ENCODE results near the gene TMEM203. TPM values are rescaled to one million over a fixed set of nuclear protein-coding genes. Genes with fewer than 3 reads are reported as not detected.

The TMEM203 gene
- total RNA-seq, 2 experiments from 2014 or later = 42.9 to 58.2 TPM

GRCh38 chr9:137179761-137180160 is 25.7 kb downstream of the TMEM203 start:
- BruUV-seq (replicated peaks) = no TSS peak
- ChIA-PET POLR2A (no interaction called here), CTCF (ENCODE audit: unreplicated experiment) (no interaction called here)
- Histone ChIP-seq H3K79me2 (ENCODE audit: insufficient read depth, low read depth, low read length) (no peaks in the 10 kb centered on the region), H4K20me1 (ENCODE audit: insufficient read depth, low read length) (no peaks in the 10 kb centered on the region; the same call in 1 of the 2 replicates), H3K4me3 (ENCODE audit: low read depth, low read length, poor library complexity, severe bottlenecking) (no peak overlapping the region), H3K27ac (ENCODE audit: low read depth, low read length, poor library complexity, severe bottlenecking) (no peak overlapping the region), H3K9me3 (ENCODE audit: low read length) (no peaks in the 10 kb centered on the region), H3K4me1 (ENCODE audit: insufficient read depth, low read length, poor library complexity, severe bottlenecking) (no peaks in the 10 kb centered on the region), H3K9me2 (ENCODE audit: insufficient read depth, low read length) (no peaks in the 10 kb centered on the region), H3K4me2 (ENCODE audit: low read length) (no peak overlapping the region), H2AFZ (ENCODE audit: low read length) (no peak overlapping the region), H3K36me3 (ENCODE audit: insufficient read depth, low read length) (peaks cover 58% of the 10 kb centered on the region)
- intact Hi-C loops (cut with micrococcal nuclease; ENCODE audit: unreplicated experiment) = no loop called here
- TF ChIP-seq, protein P1, sequence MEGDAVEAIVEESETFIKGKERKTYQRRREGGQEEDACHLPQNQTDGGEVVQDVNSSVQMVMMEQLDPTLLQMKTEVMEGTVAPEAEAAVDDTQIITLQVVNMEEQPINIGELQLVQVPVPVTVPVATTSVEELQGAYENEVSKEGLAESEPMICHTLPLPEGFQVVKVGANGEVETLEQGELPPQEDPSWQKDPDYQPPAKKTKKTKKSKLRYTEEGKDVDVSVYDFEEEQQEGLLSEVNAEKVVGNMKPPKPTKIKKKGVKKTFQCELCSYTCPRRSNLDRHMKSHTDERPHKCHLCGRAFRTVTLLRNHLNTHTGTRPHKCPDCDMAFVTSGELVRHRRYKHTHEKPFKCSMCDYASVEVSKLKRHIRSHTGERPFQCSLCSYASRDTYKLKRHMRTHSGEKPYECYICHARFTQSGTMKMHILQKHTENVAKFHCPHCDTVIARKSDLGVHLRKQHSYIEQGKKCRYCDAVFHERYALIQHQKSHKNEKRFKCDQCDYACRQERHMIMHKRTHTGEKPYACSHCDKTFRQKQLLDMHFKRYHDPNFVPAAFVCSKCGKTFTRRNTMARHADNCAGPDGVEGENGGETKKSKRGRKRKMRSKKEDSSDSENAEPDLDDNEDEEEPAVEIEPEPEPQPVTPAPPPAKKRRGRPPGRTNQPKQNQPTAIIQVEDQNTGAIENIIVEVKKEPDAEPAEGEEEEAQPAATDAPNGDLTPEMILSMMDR (conservative IDR thresholded peaks at IDR 0.05; ENCODE audit: low read length) = no peak
- no peak for TF ChIP-seq EZH2phosphoT487 (IDR thresholded peaks at IDR 0.05; ENCODE audit: borderline replicate concordance, low read depth, low read length)
- no peak for DNase-seq (ENCODE audit: low spot score)

- ChIA-PET POLR2A (no interaction called here), CTCF (ENCODE audit: unreplicated experiment) (no interaction called here)
- H3K4me1 ChIP-seq (ENCODE audit: insufficient read depth, low read length, poor library complexity, severe bottlenecking) = no peaks in the 10 kb centered on the region
- no peak overlapping the region for H2AFZ ChIP-seq (ENCODE audit: low read length)
- no peak overlapping the region for H3K4me3 ChIP-seq (ENCODE audit: low read depth, low read length, poor library complexity, severe bottlenecking)
- H4K20me1 ChIP-seq (ENCODE audit: insufficient read depth, low read length) = no peaks in the 10 kb centered on the region; the same call in 1 of the 2 replicates
- H3K36me3 ChIP-seq (ENCODE audit: insufficient read depth, low read length) = peaks cover 54% of the 10 kb centered on the region
- no peak overlapping the region for H3K27ac ChIP-seq (ENCODE audit: low read depth, low read length, poor library complexity, severe bottlenecking)
- no peaks in the 10 kb centered on the region for H3K9me2 ChIP-seq (ENCODE audit: insufficient read depth, low read length)
- no peak overlapping the region for H3K4me2 ChIP-seq (ENCODE audit: low read length)
- BruUV-seq (replicated peaks) = no TSS peak
- DNase-seq (ENCODE audit: low spot score) = no peak
- intact Hi-C loops (cut with micrococcal nuclease; ENCODE audit: unreplicated experiment) = no loop called here
- H3K79me2 ChIP-seq (ENCODE audit: insufficient read depth, low read depth, low read length) = no peaks in the 10 kb centered on the region
- no peaks in the 10 kb centered on the region for H3K9me3 ChIP-seq (ENCODE audit: low read length)
- TF ChIP-seq, protein P1 (conservative IDR thresholded peaks at IDR 0.05; ENCODE audit: low read length) = no peak
- no peak for TF ChIP-seq EZH2phosphoT487 (IDR thresholded peaks at IDR 0.05; ENCODE audit: borderline replicate concordance, low read depth, low read length)
Observed at GRCh38 chr9:137178939-137179630, 26.4 kb downstream of the TMEM203 start.

GRCh38 chr9:137178201-137178938 is 27.1 kb downstream of the TMEM203 start:
- no peaks in the 10 kb centered on the region; the same call in 1 of the 2 replicates for H4K20me1 ChIP-seq (ENCODE audit: insufficient read depth, low read length)
- intact Hi-C loops (cut with micrococcal nuclease; ENCODE audit: unreplicated experiment) = no loop called here
- no peak overlapping the region for H2AFZ ChIP-seq (ENCODE audit: low read length)
- BruUV-seq (replicated peaks) = no TSS peak
- H3K4me3 ChIP-seq (ENCODE audit: low read depth, low read length, poor library complexity, severe bottlenecking) = no peak overlapping the region
- ChIA-PET POLR2A (no interaction called here), CTCF (ENCODE audit: unreplicated experiment) (no interaction called here)
- no peak overlapping the region for H3K4me2 ChIP-seq (ENCODE audit: low read length)
- H3K36me3 ChIP-seq (ENCODE audit: insufficient read depth, low read length) = peaks cover 47% of the 10 kb centered on the region
- no peak for DNase-seq (ENCODE audit: low spot score)
- TF ChIP-seq EZH2phosphoT487 (IDR thresholded peaks at IDR 0.05; ENCODE audit: borderline replicate concordance, low read depth, low read length) = no peak
- TF ChIP-seq, protein P1 (conservative IDR thresholded peaks at IDR 0.05; ENCODE audit: low read length) = no peak
- no peaks in the 10 kb centered on the region for H3K9me2 ChIP-seq (ENCODE audit: insufficient read depth, low read length)
- no peaks in the 10 kb centered on the region for H3K9me3 ChIP-seq (ENCODE audit: low read length)
- H3K4me1 ChIP-seq (ENCODE audit: insufficient read depth, low read length, poor library complexity, severe bottlenecking) = no peaks in the 10 kb centered on the region
- no peaks in the 10 kb centered on the region for H3K79me2 ChIP-seq (ENCODE audit: insufficient read depth, low read depth, low read length)
- no peak overlapping the region for H3K27ac ChIP-seq (ENCODE audit: low read depth, low read length, poor library complexity, severe bottlenecking)
